ENCODE measurements around the gene AGBL5. TPM values are rescaled to one million over a fixed set of nuclear protein-coding genes. Genes with fewer than 3 reads are reported as not detected.

The AGBL5 gene
- total and polyA plus RNA-seq, 12 donors = 4.2 to 16.8 (median 10.4) TPM

GRCh38 chr2:27060323-27060722 is 8.9 kb downstream of the AGBL5 start:
- no peak for TF ChIP-seq CTCF (IDR thresholded peaks at IDR 0.05)
- no peak for ATAC-seq

DNA sequence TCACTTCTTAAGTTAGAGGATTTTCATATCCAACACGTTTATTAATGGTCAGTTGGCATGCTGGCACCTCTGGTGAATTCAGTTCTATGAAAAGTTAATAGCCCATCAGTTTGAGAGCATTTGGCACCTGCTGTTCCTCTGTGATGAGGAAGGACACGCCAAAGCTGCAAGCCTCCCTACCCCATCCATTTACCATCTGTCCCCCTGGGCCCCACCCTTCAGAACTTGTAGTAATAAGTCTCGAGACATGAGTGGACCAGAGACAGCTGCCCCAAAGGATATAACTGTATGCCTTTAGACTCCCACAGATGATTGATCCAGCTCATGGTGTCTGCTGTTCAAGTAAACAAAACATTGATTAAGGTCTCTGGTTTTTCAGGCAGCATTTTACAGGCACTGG is 13.7 kb downstream of the AGBL5 start:
- no peak for TF ChIP-seq CTCF (IDR thresholded peaks at IDR 0.05)
- ATAC-seq = no peak
- Histone ChIP-seq H3K27me3 (no peaks in the 10 kb centered on the region), H3K36me3 (peaks cover 0 to 78% (median 14%) of the 10 kb centered on the region in 9 donors), H3K4me3 (no peak overlapping the region), H3K4me1 (peaks cover 5 to 36% (median 21%) of the 10 kb centered on the region in 9 donors), H3K9me3 (no peaks in the 10 kb centered on the region), H3K27ac (no peak overlapping the region)
- intact Hi-C loops (cut with DNase I) = no loop called here
- DNase-seq = no peak
- 86 to 87% methylated on average over 3 of the region's 3 CpGs for WGBS, 2 donors

More at GRCh38 chr2:27060323-27060722, 8.9 kb downstream of the AGBL5 start:
- Histone ChIP-seq H3K27ac (no peak overlapping the region), H3K9me3 (no peaks in the 10 kb centered on the region), H3K27me3 (no peaks in the 10 kb centered on the region), H3K36me3 (peaks cover 0 to 81% (median 19%) of the 10 kb centered on the region in 9 donors), H3K4me3 (no peak overlapping the region), H3K4me1 (peaks cover 0 to 18% (median 4%) of the 10 kb centered on the region in 9 donors)
- DNase-seq = no peak
- intact Hi-C loops (cut with DNase I) = no loop called here
- 91 to 94% methylated on average over 3 of the region's 3 CpGs for WGBS, 2 donors

DNA sequence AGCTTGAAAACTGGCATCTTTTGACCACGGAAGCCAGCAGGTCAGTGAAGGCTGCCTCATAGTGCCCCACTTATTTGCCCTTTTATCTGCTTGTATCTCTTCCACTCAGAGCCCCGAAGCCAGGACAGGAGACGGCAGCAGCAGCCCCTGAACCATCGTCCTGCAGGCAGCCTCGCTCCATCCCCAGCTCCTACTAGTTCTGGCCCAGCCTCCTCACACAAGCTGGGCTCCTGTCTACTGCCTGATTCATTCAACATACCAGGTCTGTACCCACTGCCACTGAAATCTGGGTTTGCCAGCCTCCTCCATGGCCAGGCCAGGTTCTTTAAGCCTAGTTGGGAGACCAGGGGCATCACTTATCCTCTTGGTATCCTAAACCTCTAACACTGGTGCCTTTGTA is 15.9 kb downstream of the AGBL5 start:
- Histone ChIP-seq H3K4me3 (no peak overlapping the region), H3K27ac (no peak overlapping the region), H3K36me3 (peaks cover 0 to 67% (median 14%) of the 10 kb centered on the region in 9 donors), H3K4me1 (peaks cover 10 to 50% (median 36%) of the 10 kb centered on the region in 9 donors), H3K27me3 (no peaks in the 10 kb centered on the region), H3K9me3 (no peaks in the 10 kb centered on the region)
- ATAC-seq (no peak), DNase-seq (no peak)
- no peak for TF ChIP-seq CTCF (IDR thresholded peaks at IDR 0.05)
- 87 to 95% methylated on average over 5 of the region's 5 CpGs for WGBS, 2 donors
- intact Hi-C loops (cut with DNase I) = no loop called here

DNA sequence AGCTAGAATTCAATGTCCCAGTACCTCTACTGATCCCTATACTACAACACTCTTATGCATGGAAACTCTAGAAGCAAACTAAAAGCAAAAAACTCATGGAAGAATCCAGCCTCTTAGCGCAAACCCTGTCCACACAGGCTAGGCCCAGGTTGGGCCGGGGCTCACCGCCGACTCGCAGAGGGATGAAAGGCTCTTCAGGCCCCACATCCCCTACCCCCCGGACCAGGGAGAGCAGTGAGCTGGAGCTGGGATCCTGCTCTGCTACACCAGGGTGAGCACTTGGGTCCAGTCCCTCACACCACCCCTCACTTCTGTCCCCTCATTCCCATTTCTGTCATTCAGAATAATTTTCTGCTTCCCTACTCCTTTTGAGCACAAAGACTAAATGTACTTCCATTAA is 18.0 kb downstream of the AGBL5 start:
- Histone ChIP-seq H3K36me3 (peaks cover 0 to 60% (median 14%) of the 10 kb centered on the region in 9 donors), H3K4me1 (peaks cover 10 to 60% (median 53%) of the 10 kb centered on the region in 9 donors), H3K9me3 (no peaks in the 10 kb centered on the region), H3K4me3 (peak overlapping the region in 2 of 10 donors; percentile 75 to 91), H3K27ac (peak overlapping the region in 5 of 10 donors; percentile 25 to 97 (median 91)), H3K27me3 (no peaks in the 10 kb centered on the region)
- DNase-seq (no peak), ATAC-seq (no peak)
- WGBS, 2 donors = 92 to 93% methylated on average over 6 of the region's 6 CpGs
- intact Hi-C loops (cut with DNase I) = no loop called here
- TF ChIP-seq CTCF (IDR thresholded peaks at IDR 0.05) = no peak

All from heart right ventricle (tissue), 16 donors.